Activated naive CD8-positive, alpha-beta T cell treated with anti-CD3 and anti-CD28 coated beads, Interleukin-2, amount 10 ng/mL, durations not matched to agents 7 days and 5 days (primary cell): Measurements from ENCODE around the gene CEACAM1. TPM values are rescaled to one million over a fixed set of nuclear protein-coding genes. Genes with fewer than 3 reads are reported as not detected.
"Not testable (repeated sequence)": the region's sequence is repeated elsewhere in the genome, so short reads cannot be mapped to it uniquely, and the experiment has no call there.

Experiments used
- ATAC-seq: fragments of 150-1000 bp; cut with Tn5 transposase; one replicate; pipeline ENCODE4 v1.10.0; 2021; ENCODE audit warnings: low read depth, moderate library complexity
- POLR2A ChIA-PET: fragments of 350-600 bp; sonication (Branson Sonifier 250); formaldehyde crosslinking; loops from one replicate; lab custom pipeline; 2021; ENCODE audit warnings: antibody characterized with exemption; lab: Charles Lee
- DNase-seq: peaks from one replicate; pipeline ENCODE4 v3.0.0; 2021
- H3K27ac Mint-ChIP-seq: one replicate; pipeline ENCODE4 v1.8.0; 2022; ENCODE audit warnings: mild to moderate bottlenecking, mixed read lengths
- H3K27me3 Mint-ChIP-seq: one replicate; pipeline ENCODE4 v1.8.0; 2022; ENCODE audit warnings: mild to moderate bottlenecking, moderate library complexity, mixed read lengths
- H3K36me3 Mint-ChIP-seq: one replicate; pipeline ENCODE4 v1.8.0; 2021; ENCODE audit warnings: mild to moderate bottlenecking, mixed read lengths
- H3K4me1 Mint-ChIP-seq: one replicate; pipeline ENCODE4 v1.8.0; 2021; ENCODE audit warnings: mixed read lengths
- H3K4me3 Mint-ChIP-seq: one replicate; pipeline ENCODE4 v1.8.0; 2022; ENCODE audit warnings: mild to moderate bottlenecking, moderate library complexity, mixed read lengths
- H3K9me3 Mint-ChIP-seq: one replicate; pipeline ENCODE4 v1.8.0; 2021; ENCODE audit warnings: mixed read lengths
- total RNA-seq, 2 experiments: library from RNA; stranded (reverse); gene quantifications; one replicate each; pipeline ENCODE4 v1.2.3, GENCODE V29; 2021

The CEACAM1 gene
- total RNA-seq, 2 experiments from 2014 or later = 34.2 to 38.3 TPM

DNA sequence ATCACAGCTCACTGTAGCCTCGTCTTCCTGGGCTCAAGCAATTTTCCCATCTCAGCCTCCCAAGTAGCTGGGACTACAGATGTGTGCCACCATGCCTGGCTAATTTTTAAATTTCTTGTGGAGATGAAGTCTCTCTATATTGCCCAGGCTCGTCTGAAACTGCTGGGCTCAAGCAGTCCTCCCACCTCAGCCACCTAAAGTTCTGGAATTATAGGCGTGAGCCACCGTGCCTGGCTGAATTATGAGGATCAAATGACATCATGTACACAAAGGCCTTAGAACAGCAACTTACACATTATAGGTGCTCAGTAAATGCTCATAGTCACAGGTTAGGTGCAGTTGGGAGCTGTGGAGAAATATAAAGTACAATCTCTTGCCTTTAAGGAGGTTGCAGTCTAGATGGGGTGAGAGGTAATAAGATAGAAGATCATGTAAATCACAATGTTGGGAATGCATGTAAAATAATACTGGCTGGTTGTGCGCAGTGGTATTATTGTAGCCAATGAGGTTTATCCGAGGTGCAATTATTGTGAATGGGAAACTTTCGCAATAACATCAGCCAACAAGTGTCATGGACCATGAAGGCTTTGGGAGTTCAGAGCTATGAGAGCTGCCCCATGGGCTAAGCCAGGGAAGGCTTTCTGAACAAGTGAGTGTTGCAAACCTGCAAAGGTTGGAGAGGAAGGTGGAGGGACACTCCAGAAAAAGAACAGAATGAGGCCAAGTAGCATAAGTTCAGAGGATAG lies 55.7 kb downstream of the CEACAM1 start:
- DNase-seq (no peak), ATAC-seq (no peak)
- H3K27ac Mint-ChIP-seq = peak overlapping the region; percentile 4
- H3K4me3 Mint-ChIP-seq = no peak overlapping the region
- POLR2A ChIA-PET = no interaction called here
- H3K9me3 Mint-ChIP-seq = no peaks in the 10 kb centered on the region
- no peaks in the 10 kb centered on the region for H3K36me3 Mint-ChIP-seq
- peaks cover 5% of the 10 kb centered on the region for H3K27me3 Mint-ChIP-seq
- H3K4me1 Mint-ChIP-seq = peaks cover 20% of the 10 kb centered on the region

DNA sequence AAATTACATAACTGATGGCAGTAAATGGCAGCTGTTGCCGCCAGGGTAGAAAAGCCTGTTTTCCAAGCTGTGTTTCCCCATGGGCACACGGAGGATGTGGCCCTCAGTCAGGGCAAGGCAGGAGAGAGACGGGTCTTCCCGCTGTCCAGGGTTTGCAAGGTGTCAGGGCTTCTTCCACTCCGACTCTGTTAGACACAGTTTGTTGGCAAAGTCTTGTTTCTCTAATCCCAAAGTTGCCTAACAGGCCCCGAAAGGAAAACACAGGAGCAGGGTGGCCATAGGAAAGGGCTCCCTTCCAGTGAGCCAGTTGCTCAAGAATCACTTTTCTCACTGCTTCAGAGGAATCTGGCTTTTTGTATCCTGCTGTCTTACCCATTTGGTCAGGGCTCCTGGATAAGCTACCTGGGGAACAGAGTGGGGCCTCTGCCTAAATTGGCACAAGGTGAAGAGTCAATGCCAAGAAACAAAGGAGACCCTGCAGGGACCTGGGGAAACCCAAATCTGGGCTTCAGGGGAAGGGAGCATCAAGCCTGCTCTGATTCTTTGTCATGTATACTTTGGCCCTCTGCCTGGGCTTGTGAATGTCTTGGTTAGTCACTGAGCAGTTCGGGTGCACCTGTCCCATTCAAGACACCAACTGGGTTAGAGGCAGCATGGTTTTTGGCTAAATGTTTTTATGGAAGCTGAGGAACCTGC lies 56.6 kb downstream of the CEACAM1 start:
- no peaks in the 10 kb centered on the region for H3K9me3 Mint-ChIP-seq
- H3K27me3 Mint-ChIP-seq = peaks cover 5% of the 10 kb centered on the region
- H3K4me1 Mint-ChIP-seq = peaks cover 29% of the 10 kb centered on the region
- no peak overlapping the region for H3K27ac Mint-ChIP-seq
- POLR2A ChIA-PET = no interaction called here
- no peak for ATAC-seq
- no peak for DNase-seq
- H3K4me3 Mint-ChIP-seq = no peak overlapping the region
- H3K36me3 Mint-ChIP-seq = no peaks in the 10 kb centered on the region

DNA sequence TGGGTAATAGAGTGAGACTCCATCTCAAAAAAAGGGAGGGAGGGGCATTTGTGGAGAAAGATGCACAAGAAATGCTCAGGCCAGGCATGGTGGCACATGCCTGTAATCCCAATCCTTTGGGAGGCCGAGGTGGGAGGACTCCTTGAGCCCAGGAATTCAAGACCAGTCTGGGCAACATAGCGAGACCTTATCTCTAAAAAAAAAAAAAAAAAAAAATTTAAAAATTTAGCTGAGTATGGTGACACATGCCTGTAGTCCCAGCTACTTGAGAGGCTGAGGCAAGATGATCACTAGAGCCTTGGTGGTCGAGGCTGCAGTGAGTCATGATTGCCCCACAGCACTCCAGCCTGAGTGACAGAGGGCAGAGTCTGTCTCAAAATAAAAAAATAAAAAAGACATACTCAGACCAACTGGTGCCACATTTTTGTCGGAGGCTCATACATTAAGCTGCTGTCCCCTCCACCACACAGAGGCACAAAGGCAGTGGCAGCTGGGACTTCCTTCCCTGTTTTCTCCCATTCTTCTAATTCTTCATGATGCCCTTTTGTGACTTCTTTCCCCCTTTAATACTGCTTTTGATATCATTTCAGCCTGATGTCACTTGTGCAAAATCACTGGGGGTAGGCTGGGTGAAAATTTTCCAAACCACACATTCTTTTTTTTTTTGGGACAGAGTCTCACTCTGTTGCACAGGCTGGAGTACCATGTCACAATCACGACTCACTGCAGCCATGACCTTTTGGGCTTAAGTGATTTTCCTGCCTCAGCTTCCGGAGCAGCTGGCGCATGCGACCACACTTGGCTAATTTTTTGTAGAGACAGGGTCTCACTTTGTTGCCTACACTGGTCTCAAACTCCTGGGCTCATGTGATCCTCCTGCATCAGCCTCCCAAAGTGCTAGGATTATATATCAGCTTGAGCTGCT lies 58.7 kb downstream of the CEACAM1 start:
- POLR2A ChIA-PET = interaction anchor here (0.6 to 1.0 kb wide), 2 partner anchors 33 to 583 kb away, joined by 3 read pairs; no protein-coding TSS in a partner anchor
- H3K4me1 Mint-ChIP-seq = peaks cover 34% of the 10 kb centered on the region
- H3K4me3 Mint-ChIP-seq = peak overlapping the region; percentile 51
- peaks cover 5% of the 10 kb centered on the region for H3K27me3 Mint-ChIP-seq
- H3K36me3 Mint-ChIP-seq = no peaks in the 10 kb centered on the region
- no peaks in the 10 kb centered on the region for H3K9me3 Mint-ChIP-seq
- peak overlapping the region; percentile 58 for H3K27ac Mint-ChIP-seq
- DNase-seq (no peak), ATAC-seq (peak; percentile 70)

- Mint-ChIP-seq H3K36me3 (no peaks in the 10 kb centered on the region), H3K9me3 (no peaks in the 10 kb centered on the region), H3K4me1 (peaks cover 34% of the 10 kb centered on the region), H3K4me3 (peak overlapping the region; percentile 23), H3K27ac (peak overlapping the region; percentile 17), H3K27me3 (peaks cover 5% of the 10 kb centered on the region)
- no peak for DNase-seq
- POLR2A ChIA-PET = interaction anchor here (0.5 kb wide), 1 partner anchor 210 kb away, joined by 3 read pairs; no protein-coding TSS in a partner anchor
- no peak for ATAC-seq
Measured at GRCh38 chr19:42468273-42468796, 59.9 kb downstream of the CEACAM1 start.

DNA sequence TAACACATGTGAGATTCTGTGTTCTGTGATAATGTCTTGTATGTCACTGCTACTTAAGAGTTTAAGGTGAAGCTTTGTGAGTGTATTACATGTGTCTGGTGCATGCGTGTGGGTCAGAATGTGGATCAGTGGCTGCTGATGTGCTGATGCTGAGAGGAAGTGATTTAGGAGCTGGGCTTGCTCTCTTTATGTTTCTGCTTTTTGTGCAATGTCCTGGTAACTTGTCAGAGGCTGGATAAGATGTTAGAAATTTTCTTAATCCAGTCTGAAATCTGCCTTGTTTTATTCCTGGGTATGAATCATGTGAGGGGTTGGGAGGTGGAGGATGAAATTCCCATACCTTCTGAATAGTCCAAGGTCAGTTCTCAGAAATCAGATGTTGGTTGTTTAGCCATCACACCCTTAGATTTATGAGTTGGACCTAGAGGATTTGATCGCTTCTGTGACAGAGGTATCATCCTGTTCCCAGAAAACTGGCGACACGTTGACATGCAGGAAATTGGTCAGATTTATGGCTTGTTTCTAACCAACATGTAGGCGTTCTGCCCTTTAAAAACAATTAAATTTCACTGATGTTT lies 61.0 kb downstream of the CEACAM1 start:
- ATAC-seq = peak; percentile 16
- Mint-ChIP-seq H3K27ac (peak overlapping the region; percentile 63), H3K27me3 (no peaks in the 10 kb centered on the region), H3K4me1 (peaks cover 32% of the 10 kb centered on the region), H3K36me3 (no peaks in the 10 kb centered on the region), H3K4me3 (peak overlapping the region; percentile 1), H3K9me3 (no peaks in the 10 kb centered on the region)
- POLR2A ChIA-PET = interaction anchor here (1.2 to 1.7 kb wide), 2 partner anchors 39 to 61 kb away, joined by 4 to 6 read pairs; partner anchors contain the start of gene CEACAM1
- DNase-seq = no peak

DNA sequence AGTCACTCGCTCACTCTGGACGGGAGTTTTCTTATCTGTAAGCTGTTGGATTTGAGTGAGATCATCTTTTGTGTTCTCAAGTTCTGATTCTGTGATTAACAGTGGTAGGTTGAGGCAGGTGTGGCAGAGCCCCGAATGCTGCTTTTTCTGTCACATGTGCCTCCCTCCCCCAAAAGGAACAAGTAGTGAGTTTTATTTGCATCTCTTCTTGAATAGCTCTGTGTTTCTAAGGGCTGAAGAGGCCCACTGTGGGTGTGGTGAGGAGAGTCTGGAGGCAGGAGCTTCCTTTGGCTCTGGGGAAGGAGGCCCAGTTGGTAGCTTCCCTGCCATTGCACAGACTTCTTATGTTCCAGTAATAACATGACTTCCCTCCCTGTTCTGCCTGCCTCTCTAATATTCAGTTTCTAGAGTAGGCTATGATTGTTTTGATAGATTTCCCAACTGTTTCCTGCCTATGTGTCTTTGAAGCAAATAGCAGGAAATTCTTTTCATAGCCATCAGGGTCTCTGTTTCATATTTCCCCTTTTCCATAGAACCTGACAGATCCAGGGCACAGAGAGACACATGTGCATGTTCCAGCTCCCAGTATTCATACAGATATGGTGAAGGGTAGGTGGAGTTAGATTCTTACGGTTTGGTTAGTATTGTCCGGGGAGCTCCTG lies 61.6 kb downstream of the CEACAM1 start:
- H3K36me3 Mint-ChIP-seq = no peaks in the 10 kb centered on the region
- no peaks in the 10 kb centered on the region for H3K9me3 Mint-ChIP-seq
- H3K4me3 Mint-ChIP-seq = peak overlapping the region; percentile 1
- no peak for DNase-seq
- peak overlapping the region; percentile 63 for H3K27ac Mint-ChIP-seq
- ATAC-seq = no peak
- peaks cover 32% of the 10 kb centered on the region for H3K4me1 Mint-ChIP-seq
- POLR2A ChIA-PET = interaction anchor here (1.2 to 1.7 kb wide), 4 partner anchors 8 to 62 kb away, joined by 3 to 6 read pairs (median 4); partner anchors contain the start of gene CEACAM1
- H3K27me3 Mint-ChIP-seq = no peaks in the 10 kb centered on the region

- peak overlapping the region; percentile 63 for H3K27ac Mint-ChIP-seq
Measured at GRCh38 chr19:42465827-42466280, 62.4 kb downstream of the CEACAM1 start.

DNA sequence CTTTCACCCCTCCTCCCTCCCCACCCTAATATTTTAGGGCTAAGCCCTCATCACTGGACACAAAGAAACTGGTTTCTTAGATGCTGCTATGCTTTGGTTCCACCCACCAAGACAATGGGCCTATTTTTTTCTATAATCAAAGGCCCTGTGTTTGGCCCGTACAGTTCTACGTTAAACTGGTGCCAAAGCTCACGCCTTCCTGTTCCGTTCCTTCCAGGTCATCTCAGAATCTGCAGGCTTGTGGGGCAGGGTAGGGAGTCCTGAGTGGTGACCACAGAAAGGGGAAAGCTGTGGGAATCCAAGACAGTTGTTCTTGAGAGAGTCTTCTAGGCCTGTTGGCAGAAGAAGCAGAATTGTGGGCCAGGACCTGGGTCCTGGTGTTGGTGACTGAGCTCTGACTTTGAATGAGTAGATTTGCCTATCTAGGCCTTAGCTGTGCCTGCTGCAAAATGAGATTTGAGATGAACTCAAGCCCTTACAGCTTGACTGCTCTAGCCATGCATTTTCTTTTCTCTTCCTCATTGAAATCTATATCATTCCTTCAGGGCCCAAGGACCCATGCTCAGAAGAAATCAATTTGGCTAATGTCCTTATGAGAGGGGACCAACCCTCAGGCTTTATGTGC lies 66.5 kb downstream of the CEACAM1 start:
- Mint-ChIP-seq H3K27me3 (no peaks in the 10 kb centered on the region), H3K27ac (no peak overlapping the region), H3K9me3 (peaks cover 1% of the 10 kb centered on the region), H3K4me3 (no peak overlapping the region), H3K36me3 (peaks cover 2% of the 10 kb centered on the region), H3K4me1 (peaks cover 15% of the 10 kb centered on the region)
- POLR2A ChIA-PET = no interaction called here
- ATAC-seq (no peak), DNase-seq (no peak)

More at GRCh38 chr19:42465827-42466280, 62.4 kb downstream of the CEACAM1 start:
- ATAC-seq (no peak), DNase-seq (no peak)
- H3K4me3 Mint-ChIP-seq = no peak overlapping the region
- no peaks in the 10 kb centered on the region for H3K27me3 Mint-ChIP-seq
- POLR2A ChIA-PET = interaction anchor here (1.2 to 1.7 kb wide), 3 partner anchors 9 to 40 kb away, joined by 3 to 4 read pairs (median 4); no protein-coding TSS in a partner anchor
- H3K36me3 Mint-ChIP-seq = no peaks in the 10 kb centered on the region
- H3K9me3 Mint-ChIP-seq = no peaks in the 10 kb centered on the region
- H3K4me1 Mint-ChIP-seq = peaks cover 32% of the 10 kb centered on the region

DNA sequence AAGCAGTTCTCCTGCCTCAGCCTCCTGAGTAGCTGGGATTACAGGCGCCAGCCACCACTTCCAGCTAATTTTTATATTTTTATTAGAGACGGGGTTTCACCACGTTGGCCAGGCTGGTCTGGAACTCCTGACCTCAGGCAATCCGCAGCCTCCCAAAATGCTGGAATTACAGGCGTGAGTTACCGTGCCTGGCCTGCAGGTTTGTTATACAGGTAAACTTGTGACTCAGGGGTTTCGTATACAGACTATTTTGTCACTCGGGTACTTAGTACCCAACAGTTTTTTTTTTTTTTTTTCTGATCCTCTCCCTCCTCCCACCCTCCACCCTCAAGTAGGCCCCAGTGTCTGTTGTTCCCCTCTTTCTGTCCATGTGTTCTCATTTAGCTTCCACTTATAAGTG lies 67.0 kb downstream of the CEACAM1 start:
- H3K27ac Mint-ChIP-seq, ATAC-seq, H3K4me3 Mint-ChIP-seq, H3K9me3 Mint-ChIP-seq, DNase-seq, POLR2A ChIA-PET, H3K4me1 Mint-ChIP-seq, H3K36me3 Mint-ChIP-seq, H3K27me3 Mint-ChIP-seq: not testable (repeated sequence)

GRCh38 chr19:42459926-42460325 lies 68.4 kb downstream of the CEACAM1 start:
- POLR2A ChIA-PET = interaction anchor here (0.6 kb wide), 1 partner anchor 47 kb away, joined by 3 read pairs; no protein-coding TSS in a partner anchor
- Mint-ChIP-seq H3K36me3 (peaks cover 2% of the 10 kb centered on the region), H3K4me3 (no peak overlapping the region), H3K27me3 (no peaks in the 10 kb centered on the region), H3K27ac (no peak overlapping the region), H3K4me1 (peaks cover 14% of the 10 kb centered on the region), H3K9me3 (peaks cover 1% of the 10 kb centered on the region)
- no peak for ATAC-seq
- no peak for DNase-seq
